Measurements from ENCODE around the gene SCGB3A1. TPM values are rescaled to one million over a fixed set of nuclear protein-coding genes. Genes with fewer than 3 reads are reported as not detected.

The SCGB3A1 gene
- total and polyA plus RNA-seq, 7 donors: 0.46 TPM; not detected in 6

DNA sequence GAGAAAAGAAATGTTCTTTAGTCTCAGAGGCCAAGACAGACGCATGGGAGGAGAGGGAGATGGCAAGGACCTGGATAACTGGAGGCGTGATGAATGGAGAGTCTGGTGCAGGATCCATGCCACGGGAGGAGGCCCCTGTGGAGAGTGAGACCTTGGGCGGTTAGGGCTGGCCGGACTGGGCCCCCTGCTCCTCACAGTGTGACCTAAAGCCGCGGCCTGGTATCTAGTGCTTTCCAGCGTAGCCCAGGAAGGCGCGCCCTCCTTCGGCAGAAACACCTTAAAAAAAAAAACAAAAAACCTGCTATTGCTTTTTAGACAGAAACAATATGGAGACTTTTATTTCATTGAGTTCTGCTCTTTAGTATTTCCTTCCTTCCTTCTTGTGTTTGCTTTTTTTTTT lies 33.1 kb downstream of the SCGB3A1 start:
- H3K4me1 ChIP-seq: no peaks in the 10 kb centered on the region
- intact Hi-C loops (cut with DNase I): no loop called here
- DNase-seq (no peak), ATAC-seq (no peak)
- peaks cover 0 to 28% of the 10 kb centered on the region in 2 donors for H3K36me3 ChIP-seq (ENCODE audit: insufficient read depth in 1 of 2, low read depth in 1 of 2)
- WGBS, 3 donors: 93 to 96% (median 94%) methylated on average over 11 of the region's 11 CpGs
- no peak overlapping the region for H3K27ac ChIP-seq
- H3K27me3 ChIP-seq (ENCODE audit: insufficient read depth in 3 of 3, low read length in 2 of 3): no peaks in the 10 kb centered on the region
- H3K4me3 ChIP-seq: no peak overlapping the region
- no peaks in the 10 kb centered on the region for H3K9me3 ChIP-seq
- no peak for TF ChIP-seq CTCF (IDR thresholded peaks at IDR 0.05)

DNA sequence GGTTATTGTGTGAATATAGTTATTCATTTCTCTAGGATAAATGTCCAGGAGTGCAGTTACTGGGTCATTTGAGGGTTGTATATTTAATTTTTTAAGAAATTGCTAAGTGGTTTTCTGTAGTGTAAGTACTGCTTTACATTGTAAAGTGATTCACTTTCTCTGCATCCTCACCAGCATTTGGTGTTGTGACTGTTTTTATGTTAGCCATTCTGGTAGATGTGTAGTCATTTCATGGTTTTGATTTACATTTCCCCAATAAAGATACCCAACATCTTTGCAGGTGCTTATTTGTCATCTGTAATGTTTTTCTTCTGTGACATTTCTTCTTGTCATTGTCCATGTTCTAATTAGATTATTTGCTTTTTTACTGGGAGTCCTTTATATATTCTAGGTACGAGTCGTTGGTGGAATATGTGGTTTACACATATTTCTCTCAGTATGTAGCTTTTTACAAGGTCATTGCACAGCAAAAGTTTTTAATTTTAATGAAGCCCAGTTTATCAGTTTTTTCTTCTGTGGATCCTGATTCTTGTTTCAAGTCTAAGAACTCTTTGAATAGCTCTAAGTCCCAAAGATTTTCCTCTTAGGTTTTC lies 34.0 kb downstream of the SCGB3A1 start:
- ATAC-seq: no peak

DNA sequence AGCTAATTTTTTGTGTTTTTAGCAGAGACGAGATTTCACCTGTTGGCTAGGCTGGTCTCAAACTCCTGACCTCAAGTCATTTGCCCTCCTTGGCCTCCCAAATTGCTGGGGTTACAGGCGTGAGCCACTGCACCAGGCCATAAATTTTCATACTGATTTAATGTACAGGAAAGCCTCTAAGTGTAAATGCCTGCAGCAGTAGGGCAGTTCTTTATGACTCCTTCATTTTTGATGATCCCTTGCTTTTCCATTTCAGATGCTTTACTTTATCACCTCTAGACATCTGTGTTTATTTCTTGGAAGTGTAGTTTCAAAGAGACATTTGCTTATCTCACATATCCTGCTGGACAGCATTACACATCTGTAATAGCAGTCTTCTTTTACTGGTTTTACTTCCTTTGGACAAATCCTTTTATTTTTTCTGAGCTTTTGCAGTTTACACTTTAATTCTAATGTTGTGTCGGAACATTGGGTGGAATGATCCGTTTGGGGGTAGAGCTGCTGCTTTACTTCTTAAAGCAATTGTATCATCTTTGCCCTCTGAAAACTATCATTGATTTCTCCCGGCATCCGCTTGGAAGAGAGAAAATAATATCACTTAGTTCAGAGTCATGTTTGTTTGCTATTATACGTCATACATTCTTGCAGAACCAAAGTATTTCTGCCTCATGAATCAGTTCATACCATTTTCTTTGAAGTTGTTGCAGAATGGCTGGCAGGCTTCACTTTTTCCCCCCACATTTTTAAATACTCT lies 36.0 kb downstream of the SCGB3A1 start:
- H3K36me3 ChIP-seq (ENCODE audit: insufficient read depth in 1 of 2, low read depth in 1 of 2): peaks cover 0 to 44% of the 10 kb centered on the region in 2 donors
- no peak for ATAC-seq

More for the DNA sequence above, 34.0 kb downstream of the SCGB3A1 start:
- no peak for DNase-seq
- no peaks in the 10 kb centered on the region for H3K9me3 ChIP-seq
- TF ChIP-seq CTCF (IDR thresholded peaks at IDR 0.05): no peak
- no peaks in the 10 kb centered on the region for H3K27me3 ChIP-seq (ENCODE audit: insufficient read depth in 3 of 3, low read length in 2 of 3)
- WGBS, 3 donors: 93 to 99% (median 94%) methylated on average over 2 of the region's 2 CpGs
- intact Hi-C loops (cut with DNase I): no loop called here
- H3K4me1 ChIP-seq: no peaks in the 10 kb centered on the region
- H3K36me3 ChIP-seq (ENCODE audit: insufficient read depth in 1 of 2, low read depth in 1 of 2): peaks cover 0 to 33% of the 10 kb centered on the region in 2 donors
- no peak overlapping the region for H3K27ac ChIP-seq
- no peak overlapping the region for H3K4me3 ChIP-seq

GRCh38 chr5:180553530-180553929 lies 37.8 kb downstream of the SCGB3A1 start:
- 96 to 99% (median 96%) methylated on average over 3 of the region's 3 CpGs for WGBS, 3 donors

More for the DNA sequence above, 36.0 kb downstream of the SCGB3A1 start:
- H3K27ac ChIP-seq: no peak overlapping the region
- no peaks in the 10 kb centered on the region for H3K4me1 ChIP-seq
- WGBS, 3 donors: 90 to 92% (median 90%) methylated on average over 7 of the region's 7 CpGs
- no peaks in the 10 kb centered on the region for H3K9me3 ChIP-seq
- H3K4me3 ChIP-seq: no peak overlapping the region
- no peak for DNase-seq
- H3K27me3 ChIP-seq (ENCODE audit: insufficient read depth in 3 of 3, low read length in 2 of 3): no peaks in the 10 kb centered on the region
- no peak for TF ChIP-seq CTCF (IDR thresholded peaks at IDR 0.05)
- intact Hi-C loops (cut with DNase I): no loop called here

More at GRCh38 chr5:180553530-180553929, 37.8 kb downstream of the SCGB3A1 start:
- H3K9me3 ChIP-seq: no peaks in the 10 kb centered on the region
- intact Hi-C loops (cut with DNase I): no loop called here
- peaks cover 0 to 52% of the 10 kb centered on the region in 2 donors for H3K36me3 ChIP-seq (ENCODE audit: insufficient read depth in 1 of 2, low read depth in 1 of 2)
- no peak overlapping the region for H3K4me3 ChIP-seq
- H3K27me3 ChIP-seq (ENCODE audit: insufficient read depth in 3 of 3, low read length in 2 of 3): no peaks in the 10 kb centered on the region
- H3K4me1 ChIP-seq: peaks cover 3% of the 10 kb centered on the region
- TF ChIP-seq CTCF (IDR thresholded peaks at IDR 0.05): no peak
- no peak for ATAC-seq
- H3K27ac ChIP-seq: no peak overlapping the region
- no peak for DNase-seq
